ENCODE results near the gene IMP4. TPM values are rescaled to one million over a fixed set of nuclear protein-coding genes. Genes with fewer than 3 reads are reported as not detected.
"Not testable (repeated sequence)": the region's sequence is repeated elsewhere in the genome, so short reads cannot be mapped to it uniquely, and the experiment has no call there.

The IMP4 gene
- total RNA-seq, 5 donors from 2014 or later (not counting 1 experiment from before 2014, with no cell fraction given) = 70.7 to 93.7 (median 86.9) TPM

GRCh38 chr2:130319536-130319935 lies 23.2 kb upstream of the IMP4 start:
- Histone ChIP-seq H3K27ac (ENCODE audit: low read length) (no peak overlapping the region), H3K36me3 (ENCODE audit: control insufficient read depth in 2 of 2, extremely low read depth in 1 of 2, insufficient read depth in 1 of 2, low read length in 1 of 2) (no peaks in the 10 kb centered on the region), H3K4me1 (ENCODE audit: control insufficient read depth in 1 of 2, extremely low read depth in 1 of 2, insufficient read depth in 2 of 2, low read length in 2 of 2) (no peaks in the 10 kb centered on the region), H3K27me3 (replicated peaks in 1 of 2; ENCODE audit: control insufficient read depth in 2 of 2, extremely low read depth in 1 of 2, insufficient read depth in 2 of 2, low read length in 1 of 2) (peaks cover 5 to 33% of the 10 kb centered on the region in 2 experiments), H3K4me3 (ENCODE audit: control insufficient read depth in 1 of 2, extremely low read depth in 1 of 2, low read length in 1 of 2) (no peak overlapping the region), H3K9me3 (no peaks in the 10 kb centered on the region)
- ChIA-PET POLR2A (interaction anchor here in 1 of 2 donors (0.6 kb wide), 1 partner anchor 71 kb away, joined by 6 read pairs; no protein-coding TSS in a partner anchor), CTCF (interaction anchor here in 1 of 2 donors (0.6 kb wide), 1 partner anchor 13 kb away, joined by 3 read pairs; no protein-coding TSS in a partner anchor)
- Mint-ChIP-seq H3K27ac (no peak overlapping the region), H3K36me3 (no peaks in the 10 kb centered on the region), H3K4me3 (no peak overlapping the region), H3K27me3 (peaks cover 12 to 29% of the 10 kb centered on the region in 2 donors), H3K9me3 (no peaks in the 10 kb centered on the region), H3K4me1 (no peaks in the 10 kb centered on the region)
- no peak for ATAC-seq (replicated peaks in 1 of 4)
- DNase-seq = no peak
- WGBS (ENCODE audit: insufficient coverage) = no CpG with 5 or more reads among the region's 3 CpGs

- Histone ChIP-seq H3K4me1 (ENCODE audit: control insufficient read depth in 1 of 2, extremely low read depth in 1 of 2, insufficient read depth in 2 of 2, low read length in 2 of 2) (peaks cover 0 to 7% of the 10 kb centered on the region in 2 experiments), H3K4me3 (ENCODE audit: control insufficient read depth in 1 of 2, extremely low read depth in 1 of 2, low read length in 1 of 2) (no peak overlapping the region), H3K27me3 (replicated peaks in 1 of 2; ENCODE audit: control insufficient read depth in 2 of 2, extremely low read depth in 1 of 2, insufficient read depth in 2 of 2, low read length in 1 of 2) (peaks cover 9 to 35% of the 10 kb centered on the region in 2 experiments), H3K9me3 (no peaks in the 10 kb centered on the region), H3K27ac (ENCODE audit: low read length) (no peak overlapping the region), H3K36me3 (ENCODE audit: control insufficient read depth in 2 of 2, extremely low read depth in 1 of 2, insufficient read depth in 1 of 2, low read length in 1 of 2) (no peaks in the 10 kb centered on the region)
- no peak for ATAC-seq (replicated peaks in 1 of 4)
- H3K4me3 Mint-ChIP-seq = no peak overlapping the region
- no peaks in the 10 kb centered on the region for H3K9me3 Mint-ChIP-seq
- H3K4me1 Mint-ChIP-seq = peaks cover 0 to 5% (median 5%) of the 10 kb centered on the region in 3 donors
- 81% methylated on average over 25 of the region's 43 CpGs for WGBS (ENCODE audit: insufficient coverage)
- ChIA-PET CTCF (no interaction called here), POLR2A (no interaction called here)
- H3K27ac Mint-ChIP-seq = no peak overlapping the region
- peaks cover 43 to 47% of the 10 kb centered on the region in 2 donors for H3K27me3 Mint-ChIP-seq
- no peak for DNase-seq
- H3K36me3 Mint-ChIP-seq = no peaks in the 10 kb centered on the region
These were observed 14.8 kb upstream of the IMP4 start for GRCh38 chr2:130327703-130328527.

- H3K9me3 Mint-ChIP-seq = no peaks in the 10 kb centered on the region
- peaks cover 38 to 46% of the 10 kb centered on the region in 2 donors for H3K27me3 Mint-ChIP-seq
- no peak overlapping the region for H3K4me3 ChIP-seq (ENCODE audit: control insufficient read depth in 1 of 2, extremely low read depth in 1 of 2, low read length in 1 of 2)
- WGBS (ENCODE audit: insufficient coverage) = 40% methylated on average over 2 of the region's 2 CpGs
- ChIA-PET POLR2A (no interaction called here), CTCF (no interaction called here)
- ATAC-seq (replicated peaks in 1 of 4) (no peak), DNase-seq (no peak)
- peaks cover 0 to 7% of the 10 kb centered on the region in 2 experiments for H3K4me1 ChIP-seq (ENCODE audit: control insufficient read depth in 1 of 2, extremely low read depth in 1 of 2, insufficient read depth in 2 of 2, low read length in 2 of 2)
- no peak overlapping the region for H3K27ac ChIP-seq (ENCODE audit: low read length)
- H3K27me3 ChIP-seq (replicated peaks in 1 of 2; ENCODE audit: control insufficient read depth in 2 of 2, extremely low read depth in 1 of 2, insufficient read depth in 2 of 2, low read length in 1 of 2) = peaks cover 7 to 39% of the 10 kb centered on the region in 2 experiments
- peaks cover 0 to 5% (median 5%) of the 10 kb centered on the region in 3 donors for H3K4me1 Mint-ChIP-seq
- H3K27ac Mint-ChIP-seq = no peak overlapping the region
- H3K4me3 Mint-ChIP-seq = no peak overlapping the region
- H3K36me3 Mint-ChIP-seq = no peaks in the 10 kb centered on the region
- H3K36me3 ChIP-seq (ENCODE audit: control insufficient read depth in 2 of 2, extremely low read depth in 1 of 2, insufficient read depth in 1 of 2, low read length in 1 of 2) = no peaks in the 10 kb centered on the region
- H3K9me3 ChIP-seq = no peaks in the 10 kb centered on the region
These were observed 14.0 kb upstream of the IMP4 start for GRCh38 chr2:130328710-130329109.

- peak overlapping the region; percentile 8 to 35 (median 26) for H3K4me3 Mint-ChIP-seq
- peaks cover 2% of the 10 kb centered on the region for H3K36me3 Mint-ChIP-seq
- H3K27me3 Mint-ChIP-seq = peaks cover 25 to 26% of the 10 kb centered on the region in 2 donors
- Histone ChIP-seq H3K27me3 (replicated peaks in 1 of 2; ENCODE audit: control insufficient read depth in 2 of 2, extremely low read depth in 1 of 2, insufficient read depth in 2 of 2, low read length in 1 of 2) (peaks cover 5 to 30% of the 10 kb centered on the region in 2 experiments), H3K27ac (ENCODE audit: low read length) (no peak overlapping the region), H3K36me3 (ENCODE audit: control insufficient read depth in 2 of 2, extremely low read depth in 1 of 2, insufficient read depth in 1 of 2, low read length in 1 of 2) (peaks cover 0 to 2% of the 10 kb centered on the region in 2 donors), H3K4me3 (ENCODE audit: control insufficient read depth in 1 of 2, extremely low read depth in 1 of 2, low read length in 1 of 2) (peak overlapping the region in 1 of 2 donors; percentile 49), H3K9me3 (no peaks in the 10 kb centered on the region), H3K4me1 (ENCODE audit: control insufficient read depth in 1 of 2, extremely low read depth in 1 of 2, insufficient read depth in 2 of 2, low read length in 2 of 2) (peaks cover 0 to 7% of the 10 kb centered on the region in 2 experiments)
- ChIA-PET CTCF (interaction anchor here (0.5 to 4.9 kb wide), 8 partner anchors 10 to 1192 kb away, joined by 3 to 35 read pairs (median 4); partner anchors contain the start of genes IMP4 (in 2 of the 2) and SMPD4 (in 1 of the 2)), POLR2A (interaction anchor here (0.5 to 1.0 kb wide), 4 partner anchors 9 to 152 kb away, joined by 3 to 4 read pairs (median 4); partner anchors contain the start of gene IMP4 (in 1 of the 2))
- ATAC-seq (replicated peaks in 1 of 4) (peak; percentile 84 to 88 (median 86)), DNase-seq (peak in 34 of 35 experiments; percentile 8 to 77 (median 56))
- H3K4me1 Mint-ChIP-seq = peaks cover 0 to 8% (median 5%) of the 10 kb centered on the region in 3 donors
- 18% methylated on average over 15 of the region's 29 CpGs for WGBS (ENCODE audit: insufficient coverage)
- no peak overlapping the region for H3K27ac Mint-ChIP-seq
- H3K9me3 Mint-ChIP-seq = no peaks in the 10 kb centered on the region
These were observed 10.2 kb upstream of the IMP4 start for GRCh38 chr2:130332271-130333073.

GRCh38 chr2:130333253-130333652 lies 9.4 kb upstream of the IMP4 start:
- ChIA-PET POLR2A (interaction anchor here in 1 of 2 donors (0.5 kb wide), 1 partner anchor 38 kb away, joined by 3 read pairs; no protein-coding TSS in a partner anchor), CTCF (interaction anchor here (0.5 to 4.9 kb wide), 4 partner anchors 9 to 1192 kb away, joined by 3 to 35 read pairs (median 9); partner anchors contain the start of genes IMP4 (in 2 of the 2) and SMPD4 (in 1 of the 2))
- not testable (repeated sequence) for H3K36me3 Mint-ChIP-seq; DNase-seq; H3K27ac ChIP-seq (ENCODE audit: low read length); ATAC-seq (replicated peaks in 1 of 4); H3K4me1 ChIP-seq (ENCODE audit: control insufficient read depth in 1 of 2, extremely low read depth in 1 of 2, insufficient read depth in 2 of 2, low read length in 2 of 2); H3K9me3 ChIP-seq; H3K4me3 ChIP-seq (ENCODE audit: control insufficient read depth in 1 of 2, extremely low read depth in 1 of 2, low read length in 1 of 2); H3K27ac Mint-ChIP-seq; H3K4me1 Mint-ChIP-seq; H3K9me3 Mint-ChIP-seq; H3K4me3 Mint-ChIP-seq; H3K36me3 ChIP-seq (ENCODE audit: control insufficient read depth in 2 of 2, extremely low read depth in 1 of 2, insufficient read depth in 1 of 2, low read length in 1 of 2)
- H3K27me3 ChIP-seq (replicated peaks in 1 of 2; ENCODE audit: control insufficient read depth in 2 of 2, extremely low read depth in 1 of 2, insufficient read depth in 2 of 2, low read length in 1 of 2) = peaks cover 4 to 25% of the 10 kb centered on the region in 2 experiments
- H3K27me3 Mint-ChIP-seq = peaks cover 23 to 25% of the 10 kb centered on the region in 2 donors
- WGBS (ENCODE audit: insufficient coverage) = 87% methylated on average over 5 of the region's 8 CpGs

All from T-cell (primary cell).